Natural killer cell (primary cell): ENCODE data around the gene SEMA3A. TPM values are rescaled to one million over a fixed set of nuclear protein-coding genes. Genes with fewer than 3 reads are reported as not detected.

Source experiments
- ATAC-seq, 3 donors: fragments of 150-1000 bp in 2 of 3; fragments of 200-7000 bp in 1 of 3; cut with Tn5 transposase; 1 replicate in 1 of 3; 2 replicates in 2 of 3; pipeline ENCODE4 v1.10.0; 2021; ENCODE audit warnings: mild to moderate bottlenecking in 2 of 3, moderate library complexity in 2 of 3
- DNase-seq, 2 donors: peaks; one replicate each; pipeline versions ENCODE4 v3.0.0 to v3.0.0-alpha.2; 2013 to 2021; ENCODE audit warnings: mixed read lengths in 1 of 2
- H3K27ac ChIP-seq: one replicate; pipeline ENCODE4 v1.5.1; 2013; ENCODE audit warnings: mild to moderate bottlenecking, low read length
- H3K27me3 ChIP-seq: one replicate; pipeline ENCODE4 v1.6.1; 2013; ENCODE audit warnings: low read length; ENCODE audit not compliant: control insufficient read depth, insufficient read depth
- H3K36me3 ChIP-seq: one replicate; pipeline ENCODE4 v1.6.1; 2013; ENCODE audit warnings: low read length; ENCODE audit not compliant: control insufficient read depth, insufficient read depth
- H3K4me1 ChIP-seq: one replicate; pipeline ENCODE4 v1.6.1; 2013; ENCODE audit warnings: low read length; ENCODE audit not compliant: control insufficient read depth, insufficient read depth
- H3K4me3 ChIP-seq: one replicate; pipeline ENCODE4 v1.5.1; 2013; ENCODE audit warnings: low read length
- H3K9me3 ChIP-seq: one replicate; pipeline ENCODE4 v1.6.1; 2013; ENCODE audit warnings: low read length; ENCODE audit not compliant: control insufficient read depth, insufficient read depth
- H3K27ac Mint-ChIP-seq, 2 donors: one replicate each; pipeline ENCODE4 v1.8.0; 2022; ENCODE audit warnings: mild to moderate bottlenecking in 2 of 2, mixed read lengths in 2 of 2, moderate library complexity in 1 of 2
- H3K27me3 Mint-ChIP-seq, 2 donors: one replicate each; pipeline ENCODE4 v1.8.0; 2022; ENCODE audit warnings: low read depth in 2 of 2, mixed read lengths in 2 of 2
- H3K36me3 Mint-ChIP-seq: one replicate; pipeline ENCODE4 v1.8.0; 2022; ENCODE audit warnings: mixed read lengths
- H3K4me1 Mint-ChIP-seq, 2 donors: one replicate each; pipeline ENCODE4 v1.8.0; 2022; ENCODE audit warnings: mixed read lengths in 2 of 2
- H3K4me3 Mint-ChIP-seq: one replicate; pipeline ENCODE4 v1.8.0; 2022; ENCODE audit warnings: mild to moderate bottlenecking, moderate library complexity, mixed read lengths
- H3K9me3 Mint-ChIP-seq, 2 donors: one replicate each; pipeline ENCODE4 v1.8.0; 2022; ENCODE audit warnings: mixed read lengths in 2 of 2
- CTCF ChIP-seq: fragments of 200-600 bp; IDR thresholded peaks from one replicate; pipeline ENCODE4 v1.8.0; 2022; ENCODE audit warnings: antibody characterized with exemption
- WGBS: methylation state at CpG from one replicate; pipeline ENCODE4 v1.1.7; 2013; ENCODE audit warnings: missing lambda C conversion rate; ENCODE audit not compliant: insufficient coverage; 5-methylcytosine and 5-hydroxymethylcytosine counted together
- intact Hi-C: fragments of 100-400 bp; cut with micrococcal nuclease; formaldehyde crosslinking; loops from one replicate; pipeline ENCODE4 v1.14.2; 2022
- total RNA-seq, 4 donors: library from RNA; stranded (reverse); fragments of 120-200 nt in 1 of 4; gene quantifications; one replicate each; pipeline versions ENCODE4 v1.2.3 to v1.2.4, GENCODE V29; 2013 to 2022

SEMA3A gene
- total RNA-seq, 3 donors from 2014 or later (not counting 1 experiment from before 2014, with no cell fraction given): 0.13 to 0.21 TPM; not detected in 1

- Histone ChIP-seq H3K36me3 (no peaks in the 10 kb centered on the region), H3K27me3 (no peaks in the 10 kb centered on the region), H3K27ac (no peak overlapping the region), H3K9me3 (no peaks in the 10 kb centered on the region), H3K4me1 (no peaks in the 10 kb centered on the region), H3K4me3 (no peak overlapping the region)
- no peak for TF ChIP-seq CTCF
- Mint-ChIP-seq H3K9me3 (peaks cover 5 to 6% of the 10 kb centered on the region in 2 donors), H3K4me1 (no peaks in the 10 kb centered on the region), H3K36me3 (no peaks in the 10 kb centered on the region), H3K27me3 (no peaks in the 10 kb centered on the region), H3K4me3 (no peak overlapping the region), H3K27ac (no peak overlapping the region)
- no CpG with 5 or more reads among the region's 1 CpG for WGBS
- DNase-seq (no peak), ATAC-seq (no peak)
- intact Hi-C loops: no loop called here
Observed at GRCh38 chr7:84209006-84209405, 14.4 kb upstream of the SEMA3A start.

GRCh38 chr7:84207615-84208014, 13.0 kb upstream of the SEMA3A start:
- no peaks in the 10 kb centered on the region for H3K36me3 ChIP-seq
- Mint-ChIP-seq H3K9me3 (peaks cover 5 to 6% of the 10 kb centered on the region in 2 donors), H3K27ac (no peak overlapping the region), H3K4me3 (no peak overlapping the region), H3K36me3 (no peaks in the 10 kb centered on the region), H3K27me3 (no peaks in the 10 kb centered on the region), H3K4me1 (no peaks in the 10 kb centered on the region)
- H3K27me3 ChIP-seq: no peaks in the 10 kb centered on the region
- no peak overlapping the region for H3K4me3 ChIP-seq
- no peak for ATAC-seq
- H3K9me3 ChIP-seq: no peaks in the 10 kb centered on the region
- intact Hi-C loops: no loop called here
- H3K4me1 ChIP-seq: no peaks in the 10 kb centered on the region
- no peak overlapping the region for H3K27ac ChIP-seq
- 93% methylated on average over 2 of the region's 2 CpGs for WGBS
- no peak for TF ChIP-seq CTCF
- no peak for DNase-seq

- H3K36me3 ChIP-seq: no peaks in the 10 kb centered on the region
- no peak for DNase-seq
Observed at GRCh38 chr7:84207025-84207424, 12.4 kb upstream of the SEMA3A start.

More at GRCh38 chr7:84207025-84207424, 12.4 kb upstream of the SEMA3A start:
- Histone ChIP-seq H3K27me3 (no peaks in the 10 kb centered on the region), H3K9me3 (no peaks in the 10 kb centered on the region), H3K4me1 (no peaks in the 10 kb centered on the region), H3K4me3 (no peak overlapping the region), H3K27ac (no peak overlapping the region)
- H3K36me3 Mint-ChIP-seq: no peaks in the 10 kb centered on the region
- no peak for ATAC-seq
- no peaks in the 10 kb centered on the region for H3K27me3 Mint-ChIP-seq
- 88% methylated on average over 2 of the region's 2 CpGs for WGBS
- no peaks in the 10 kb centered on the region for H3K4me1 Mint-ChIP-seq
- intact Hi-C loops: no loop called here
- peaks cover 5 to 6% of the 10 kb centered on the region in 2 donors for H3K9me3 Mint-ChIP-seq
- H3K27ac Mint-ChIP-seq: no peak overlapping the region
- no peak for TF ChIP-seq CTCF
- no peak overlapping the region for H3K4me3 Mint-ChIP-seq
